Medulla oblongata (tissue), 1 donor: ENCODE data around the gene C19orf38.
"Not testable (repeated sequence)": the region's sequence is repeated elsewhere in the genome, so short reads cannot be mapped to it uniquely, and the experiment has no call there.

Experiments
- DNase-seq: peaks from one replicate; pipeline ENCODE4 v3.0.0-alpha.2; 2015; ENCODE audit errors: extremely low spot score

The C19orf38 gene

GRCh38 chr19:10820173-10820572 is 28.0 kb upstream of the C19orf38 start:
- DNase-seq = no peak

GRCh38 chr19:10823690-10824089 is 24.5 kb upstream of the C19orf38 start:
- DNase-seq = no peak

DNA sequence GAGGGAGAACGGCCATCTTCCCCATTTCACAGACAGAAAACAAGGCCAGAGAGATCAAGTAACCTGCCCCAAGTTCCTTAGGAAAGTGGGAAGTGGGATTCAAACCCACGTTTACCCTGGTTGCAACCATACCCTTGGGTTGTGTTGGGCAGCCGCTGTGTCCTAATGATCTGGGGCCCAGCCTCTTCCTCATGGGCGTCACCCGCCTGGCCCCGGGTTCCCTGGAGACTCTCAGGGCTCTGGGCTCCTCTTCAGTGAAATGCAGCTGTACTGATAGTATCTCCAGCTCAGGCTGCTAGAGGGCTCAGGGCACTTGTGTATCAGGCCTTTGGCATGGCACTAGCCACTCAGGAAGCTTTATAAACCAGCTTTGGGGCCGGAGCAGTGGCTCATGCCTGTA is 22.0 kb upstream of the C19orf38 start:
- no peak for DNase-seq

DNA sequence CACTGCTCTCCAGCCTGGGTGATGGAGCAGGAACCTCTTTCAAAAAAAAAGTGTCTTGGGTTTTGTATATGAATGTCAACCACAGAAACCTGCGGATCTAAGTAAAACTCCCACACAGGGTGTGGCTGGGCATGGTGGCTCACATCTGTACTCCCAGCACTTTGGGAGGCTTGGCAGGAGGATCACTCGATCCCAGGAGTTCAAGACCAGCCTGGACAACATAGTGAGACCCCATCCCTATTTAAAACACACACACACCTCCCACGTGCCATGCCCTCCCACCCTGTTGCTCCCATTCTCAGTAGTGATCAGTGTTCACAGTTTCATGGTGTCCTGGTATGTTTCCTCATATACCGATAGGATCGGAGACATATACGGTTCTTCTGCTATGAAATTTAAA is 21.4 kb upstream of the C19orf38 start:
- DNase-seq = no peak

GRCh38 chr19:10828981-10829821 is 19.0 kb upstream of the C19orf38 start:
- DNase-seq = no peak

DNA sequence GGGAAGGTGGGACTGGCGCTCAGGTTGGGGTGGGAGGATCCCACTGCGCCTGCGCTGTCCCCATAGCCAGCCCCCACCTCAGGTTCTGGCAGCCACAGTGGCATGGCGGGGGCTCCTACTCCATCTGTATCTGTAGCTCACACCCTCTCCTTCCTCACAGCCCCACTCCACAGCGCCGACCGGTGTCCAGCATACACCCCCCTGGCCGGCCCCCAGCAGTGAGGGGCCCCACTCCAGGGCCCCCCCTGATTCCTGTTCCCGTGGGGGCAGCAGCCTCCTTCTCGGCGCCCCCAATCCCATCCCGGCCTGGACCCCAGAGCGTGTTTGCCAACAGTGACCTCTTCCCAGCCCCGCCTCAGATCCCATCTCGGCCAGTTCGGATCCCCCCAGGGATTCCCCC is 18.2 kb upstream of the C19orf38 start:
- no peak for DNase-seq

DNA sequence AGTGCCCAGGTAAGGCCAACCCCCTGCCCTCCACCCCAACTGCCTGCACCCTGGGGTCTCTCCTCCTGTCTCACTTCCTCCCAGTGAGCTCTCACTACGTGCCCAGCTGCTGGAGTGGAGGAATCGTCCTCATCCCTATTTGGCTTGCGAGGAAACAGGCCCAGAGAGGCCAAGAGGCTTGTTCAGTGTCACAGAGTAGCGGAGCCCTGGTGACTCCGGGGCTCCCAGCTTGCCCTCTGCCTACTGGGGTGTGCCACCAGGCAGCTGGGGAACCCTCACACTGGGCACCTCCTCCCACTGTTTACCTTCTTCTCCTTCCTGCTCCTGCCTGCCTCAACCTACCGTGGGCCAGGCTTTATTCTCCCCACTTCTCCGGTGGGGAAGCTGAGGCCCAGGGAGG is 17.8 kb upstream of the C19orf38 start:
- no peak for DNase-seq

- no peak for DNase-seq
Measured at GRCh38 chr19:10830931-10831779, 17.1 kb upstream of the C19orf38 start.

DNA sequence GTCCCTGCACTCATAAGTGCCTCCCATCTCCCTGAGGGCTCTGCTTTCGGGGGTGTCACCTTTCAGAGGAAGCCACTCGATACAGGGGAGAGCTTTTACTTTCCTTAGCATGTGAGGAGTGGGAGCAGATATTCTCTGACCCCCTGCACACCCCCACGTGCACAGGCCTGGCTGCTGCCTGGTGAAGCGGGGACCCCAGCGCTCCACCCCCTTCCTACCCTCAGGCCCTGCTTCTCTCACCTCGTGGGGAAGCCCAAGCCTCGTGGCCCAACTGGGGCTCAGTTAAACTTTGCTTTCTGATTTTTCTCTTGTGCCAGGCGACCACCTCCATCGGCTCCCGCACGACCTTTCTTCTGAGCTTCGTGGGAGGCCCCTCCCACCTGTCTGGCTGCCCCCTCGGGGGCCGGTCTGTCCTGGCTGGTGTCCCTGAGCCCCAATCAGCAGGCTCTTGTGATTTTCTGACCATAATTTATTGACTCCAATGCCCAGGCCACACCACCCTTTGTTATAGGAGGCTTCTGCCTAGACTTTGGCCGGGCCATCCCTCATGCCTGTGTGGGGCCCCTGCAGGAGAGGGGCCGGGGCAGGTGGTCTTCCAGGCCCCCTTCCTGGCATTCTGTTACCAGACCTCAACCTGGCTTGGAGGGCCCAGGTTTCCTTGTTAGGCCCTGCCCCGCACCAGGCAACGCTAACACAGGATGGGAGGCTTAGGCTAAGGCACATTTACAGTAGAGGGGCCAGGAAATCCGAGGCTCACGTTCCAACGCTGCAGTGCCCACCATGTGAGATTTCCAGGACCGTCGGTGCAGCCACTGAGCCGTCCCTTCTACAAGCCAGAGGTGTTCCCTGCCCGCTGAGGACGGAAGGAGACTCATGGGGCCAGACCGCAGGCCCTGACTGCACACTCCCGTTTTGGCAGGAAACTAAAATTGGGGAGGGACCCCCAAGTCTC is 16.0 kb upstream of the C19orf38 start:
- DNase-seq = no peak

GRCh38 chr19:10832939-10833296 is 15.3 kb upstream of the C19orf38 start:
- DNase-seq = no peak

DNA sequence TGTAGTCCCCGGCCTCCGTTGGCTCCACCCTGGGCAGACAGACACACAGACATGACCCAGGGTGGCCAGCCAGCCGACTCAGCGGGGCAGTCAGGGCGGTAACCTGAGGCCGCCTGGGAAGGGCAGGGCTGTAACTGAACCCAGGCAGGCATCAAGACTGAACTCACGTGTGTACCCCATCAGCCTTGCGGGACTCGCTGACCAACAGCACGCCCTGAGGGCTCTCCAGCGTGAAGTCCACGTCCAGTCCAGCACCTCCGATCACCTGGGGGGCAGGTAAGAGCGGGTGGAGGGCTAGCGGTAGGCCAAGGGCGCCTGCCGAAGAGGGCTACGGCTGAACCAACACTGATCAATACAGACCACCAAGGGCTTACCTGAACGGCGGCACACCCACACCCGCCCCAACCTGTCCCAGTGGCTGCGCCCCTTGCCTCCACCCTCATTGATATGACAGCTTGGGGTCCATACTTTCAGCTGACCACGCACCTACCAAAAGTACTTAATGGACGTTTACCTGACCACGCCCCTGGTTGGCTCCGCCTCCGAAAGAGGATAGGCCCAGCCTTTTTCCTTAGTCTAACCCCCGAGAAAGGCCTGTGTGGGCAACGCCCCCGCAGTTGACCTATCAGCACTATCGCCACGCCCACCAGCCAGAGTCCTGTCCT is 13.0 kb upstream of the C19orf38 start:
- no peak for DNase-seq

GRCh38 chr19:10835754-10836478 is 12.3 kb upstream of the C19orf38 start, which contains the start of gene TMED1:
TMED1 (minus strand) TSS chr19:10836212; CDS start chr19:10836191, 21 bp downstream.
- peak; percentile 99 for DNase-seq

- no peak for DNase-seq
Measured at GRCh38 chr19:10836479-10837330, 11.5 kb upstream of the C19orf38 start.

- DNase-seq = not testable (repeated sequence)
Measured at GRCh38 chr19:10837649-10838048, 10.6 kb upstream of the C19orf38 start.

DNA sequence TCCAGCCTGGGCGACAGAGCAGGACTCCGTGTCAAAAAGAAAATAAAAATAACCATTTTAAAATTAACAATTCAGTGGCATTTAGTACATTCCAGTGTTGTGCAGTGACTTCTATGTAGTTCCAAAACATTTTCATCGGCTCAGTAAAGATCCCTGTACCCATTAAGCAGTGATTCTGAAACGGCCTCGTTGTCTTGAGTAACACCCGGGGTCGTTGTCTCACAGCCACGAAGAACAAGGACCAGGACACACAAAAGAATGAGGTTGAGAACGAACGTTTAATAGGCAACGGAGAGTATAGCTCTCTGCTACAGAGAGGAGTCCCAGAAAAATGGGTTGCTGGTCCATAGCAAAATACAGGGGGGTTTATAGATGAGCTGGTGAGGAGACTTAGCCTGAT is 9.8 kb upstream of the C19orf38 start:
- no peak for DNase-seq

- DNase-seq = no peak
Measured at GRCh38 chr19:10839114-10840050, 8.8 kb upstream of the C19orf38 start.

- DNase-seq = no peak
Measured at GRCh38 chr19:10842788-10843187, 5.4 kb upstream of the C19orf38 start.

DNA sequence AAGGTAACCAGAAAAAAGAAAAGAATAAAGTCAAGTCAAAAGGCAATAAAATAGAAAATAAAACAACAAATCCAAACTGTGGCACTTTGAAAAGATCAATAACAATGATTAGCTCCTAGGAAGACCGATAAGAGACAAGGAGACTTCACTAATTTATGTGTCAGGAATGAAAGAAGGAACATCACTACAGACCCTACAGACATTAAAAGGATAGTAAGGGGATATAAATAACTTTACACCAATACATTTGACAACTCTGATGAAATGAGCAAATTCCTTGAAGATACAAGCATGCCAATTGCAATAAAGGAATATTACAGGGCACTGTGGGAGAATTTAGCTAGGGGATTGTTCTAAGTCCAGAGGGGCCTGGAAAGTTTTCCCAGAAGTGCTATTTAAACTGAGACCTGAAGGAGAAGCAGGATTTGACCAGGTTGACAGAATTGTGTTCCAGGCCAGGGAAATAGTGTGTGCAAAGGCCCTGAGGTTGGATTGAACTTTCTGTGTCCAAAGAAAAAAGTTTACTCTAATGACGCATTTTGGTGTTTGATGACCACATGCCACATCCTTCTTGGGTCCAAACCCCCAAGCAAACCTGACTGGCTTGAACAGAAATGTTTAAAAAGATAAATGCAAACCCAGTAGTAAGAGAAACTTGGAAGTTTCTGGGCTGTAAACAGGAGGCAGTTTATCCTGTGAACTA is 1.6 kb upstream of the C19orf38 start:
- no peak for DNase-seq
